NCI-H146 treated with DMSO at 0.1 percent for 48 hours (cell line): ENCODE measurements around the gene SH2D2A.

Experiments
- DNase-seq: peaks from one replicate; lab custom pipeline; 2025; ENCODE audit not compliant: unreplicated experiment; lab: John Stamatoyannopoulos, UW

SH2D2A gene

GRCh38 chr1:156826630-156827029, 10.0 kb upstream of the SH2D2A start:
- DNase-seq, result no peak

DNA sequence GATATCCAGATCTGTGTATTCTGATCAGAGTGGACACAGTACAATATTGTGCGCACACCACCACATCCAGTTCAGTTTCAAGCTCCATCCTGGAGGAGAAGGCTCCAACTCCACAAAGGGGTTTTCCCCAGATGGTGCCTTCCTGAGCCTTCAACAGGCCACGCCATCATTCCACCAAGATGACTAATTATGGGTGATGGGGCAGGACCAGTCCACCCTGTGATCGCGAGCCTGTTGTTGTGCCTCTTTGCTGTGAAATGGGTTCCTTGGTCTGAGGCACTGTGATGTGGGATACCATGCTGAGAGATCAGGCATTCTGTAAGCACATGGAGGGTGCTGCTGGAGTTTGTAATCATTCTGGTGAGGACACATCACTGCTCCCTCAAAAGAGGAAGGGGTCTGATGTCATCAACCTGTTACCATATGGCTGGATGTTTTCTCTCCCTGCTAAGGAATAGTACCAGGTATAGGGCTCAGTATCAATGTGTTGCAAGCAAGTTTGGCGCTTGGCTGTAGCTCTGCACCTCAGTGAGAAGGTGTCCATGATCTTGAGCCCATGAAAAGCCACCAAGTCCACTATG, 6.7 kb upstream of the SH2D2A start:
- DNase-seq, result no peak

- DNase-seq, result no peak
These were observed 6.0 kb upstream of the SH2D2A start for GRCh38 chr1:156822680-156823079.

DNA sequence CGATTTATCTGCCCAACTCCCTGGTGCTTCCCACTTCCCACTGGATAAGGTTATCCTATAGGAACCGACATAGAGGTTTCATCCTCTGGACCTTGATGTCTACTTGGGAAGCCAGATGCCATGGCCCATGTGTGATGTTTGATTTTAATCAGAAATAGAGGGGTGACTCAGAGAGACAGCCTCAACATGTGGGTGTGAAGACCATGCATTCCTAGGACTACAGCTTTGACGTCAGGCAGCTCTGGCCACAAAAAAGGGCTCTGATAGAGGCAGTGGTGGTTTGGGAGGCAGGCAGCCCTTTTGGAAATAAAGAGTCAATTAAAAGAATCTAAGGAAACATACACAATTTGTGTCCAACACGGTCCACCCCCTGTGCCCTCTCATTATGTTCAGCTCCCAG, 5.2 kb upstream of the SH2D2A start:
- no peak for DNase-seq

DNA sequence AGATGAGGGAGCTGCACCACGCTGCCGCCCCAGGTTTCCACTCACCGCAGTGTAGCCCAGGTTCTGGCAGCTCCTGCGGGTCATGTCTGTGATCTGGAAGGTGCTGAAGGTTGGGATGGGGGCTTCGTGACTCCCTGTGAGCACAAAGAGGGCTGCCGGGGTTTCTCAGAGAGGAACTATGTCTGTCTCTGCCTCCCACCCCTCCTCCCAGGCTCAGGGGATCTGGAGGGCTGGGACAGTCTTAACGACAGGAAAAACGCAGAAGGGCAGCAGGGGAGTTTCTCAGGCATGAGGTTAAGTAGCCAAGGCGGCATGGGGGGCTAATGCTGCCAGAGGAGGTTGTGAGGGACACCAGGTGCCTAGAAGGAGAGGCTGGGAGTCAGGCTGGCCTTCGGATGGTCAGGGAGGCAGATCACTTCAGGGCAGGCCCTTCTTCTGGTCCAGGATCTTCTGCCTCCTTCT, 656 bp downstream of the SH2D2A start:
- no peak for DNase-seq

DNA sequence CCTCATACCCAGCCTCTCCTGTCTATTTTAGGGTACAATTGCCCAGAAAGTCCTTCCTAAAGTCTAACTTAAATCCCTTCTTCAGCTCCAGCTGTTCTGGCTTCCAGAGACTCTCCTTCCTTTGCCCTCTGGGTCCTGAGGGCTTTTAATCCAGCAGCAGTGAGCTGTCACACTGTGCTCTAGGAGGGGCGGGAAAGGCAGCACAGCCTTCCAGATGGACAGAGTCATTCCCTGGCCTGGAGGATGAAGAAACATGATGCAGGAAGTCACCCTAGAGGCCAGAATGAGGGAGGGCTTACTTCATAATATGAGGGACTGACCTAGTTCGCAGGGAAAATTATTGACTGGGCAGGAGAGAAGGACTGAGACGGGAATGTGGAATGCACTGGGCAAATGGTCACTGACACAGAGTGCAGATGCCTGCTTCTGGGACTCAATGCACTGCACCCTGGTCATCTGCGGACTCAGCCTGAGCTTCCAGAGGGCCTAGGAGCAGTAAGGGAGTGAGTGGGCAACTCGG, 1.3 kb downstream of the SH2D2A start:
- no peak for DNase-seq

- DNase-seq, result no peak
These were observed 1.9 kb downstream of the SH2D2A start for GRCh38 chr1:156814571-156815260.

- peak; percentile 37 for DNase-seq
These were observed 2.7 kb downstream of the SH2D2A start for GRCh38 chr1:156813750-156814570.

- no peak for DNase-seq
These were observed 3.4 kb downstream of the SH2D2A start for GRCh38 chr1:156813298-156813697.

- no peak for DNase-seq
These were observed 4.2 kb downstream of the SH2D2A start for GRCh38 chr1:156812293-156812990.

GRCh38 chr1:156811168-156811567, 5.5 kb downstream of the SH2D2A start:
- DNase-seq, result no peak

GRCh38 chr1:156809711-156810366, 6.8 kb downstream of the SH2D2A start:
- no peak for DNase-seq

DNA sequence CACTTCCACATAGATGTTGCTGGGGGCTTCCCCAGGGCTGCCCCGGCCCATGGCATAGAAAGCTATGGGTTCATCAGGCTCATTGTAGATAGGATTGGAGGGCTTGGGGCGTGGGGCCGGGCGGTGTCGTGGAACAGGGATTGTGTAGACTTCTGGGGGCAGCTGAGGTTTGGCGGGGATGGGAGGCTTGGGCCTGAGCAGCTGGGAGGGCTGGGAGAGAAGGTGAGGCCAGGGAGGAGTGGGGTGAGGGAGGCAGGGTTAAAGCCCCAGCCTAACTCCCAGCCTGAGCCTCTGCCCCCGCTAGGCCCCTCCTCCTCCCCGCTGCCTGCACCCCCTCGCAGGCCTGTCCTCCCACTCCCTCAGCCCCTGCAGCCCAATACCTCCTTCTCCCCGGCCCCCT, 7.4 kb downstream of the SH2D2A start:
- DNase-seq, result no peak

- no peak for DNase-seq
These were observed 8.2 kb downstream of the SH2D2A start for GRCh38 chr1:156808186-156809030.

DNA sequence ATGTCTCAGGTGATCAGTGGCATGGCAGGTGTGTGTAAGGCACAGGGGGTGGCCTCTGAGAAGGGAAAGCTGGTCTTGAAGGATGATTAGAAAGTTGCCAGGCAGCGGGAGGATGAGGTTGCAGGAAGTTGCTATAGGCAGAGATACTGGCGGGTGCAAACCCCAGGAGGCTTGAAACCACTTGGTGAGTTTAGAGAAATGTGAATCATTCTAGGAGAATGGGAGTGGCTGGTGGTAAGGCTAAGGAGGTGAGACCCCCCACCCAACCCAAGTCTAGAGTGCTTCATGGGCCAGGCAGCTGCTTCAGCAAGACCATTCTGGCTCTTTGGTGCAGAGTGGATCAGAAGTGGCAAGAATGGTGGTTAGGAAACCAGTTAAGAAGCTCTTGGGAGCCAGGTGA, 9.0 kb downstream of the SH2D2A start:
- DNase-seq, result no peak

- no peak for DNase-seq
These were observed 9.9 kb downstream of the SH2D2A start for GRCh38 chr1:156806512-156807440.

DNA sequence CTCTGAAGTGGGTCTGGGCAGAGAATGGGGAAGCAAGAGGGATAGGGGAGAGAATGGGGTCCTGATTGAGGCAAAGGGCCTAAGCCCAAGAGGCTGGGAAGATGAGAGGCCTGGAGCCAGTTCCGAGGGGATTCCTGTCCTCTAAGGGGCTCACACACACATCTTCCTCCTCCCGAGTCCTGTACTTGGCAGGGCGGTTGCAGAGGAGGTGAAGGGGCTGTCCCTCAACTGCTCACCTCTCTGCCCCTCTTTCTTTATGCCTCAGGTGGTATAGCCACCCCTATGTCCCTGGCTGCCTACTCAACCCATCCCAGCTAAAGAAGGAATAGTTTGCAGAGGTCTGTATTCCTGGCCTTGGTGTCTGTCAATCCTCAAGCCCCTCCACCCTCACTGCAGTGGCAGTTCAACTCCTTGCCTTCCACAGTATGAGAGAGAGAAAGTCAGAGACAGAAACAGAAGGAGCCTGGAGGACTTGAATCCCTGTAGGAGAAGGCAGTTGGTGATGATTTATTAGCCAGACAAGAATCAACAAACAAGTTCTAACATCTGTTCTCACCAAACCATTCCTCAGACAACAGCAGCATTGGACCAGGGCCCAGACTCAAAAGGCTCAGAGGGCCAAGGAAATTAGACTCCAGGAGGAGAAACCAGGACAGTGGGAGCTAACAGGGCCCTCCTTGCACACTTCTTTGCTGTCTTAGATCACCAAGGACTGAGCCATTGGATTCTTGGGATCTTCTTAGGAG, 10.7 kb downstream of the SH2D2A start:
- DNase-seq, result no peak
